ENCODE measurements around the gene PCSK9. TPM values are rescaled to one million over a fixed set of nuclear protein-coding genes. Genes with fewer than 3 reads are reported as not detected.

The PCSK9 gene
- total and polyA plus RNA-seq, 4 donors, result 10.8 to 112 (median 58.5) TPM

GRCh38 chr1:54989968-54990810, 49.2 kb upstream of the PCSK9 start:
- Histone ChIP-seq H3K9me3 (ENCODE audit: control insufficient read depth in 4 of 4, low read length in 3 of 4) (no peaks in the 10 kb centered on the region), H3K4me1 (ENCODE audit: control insufficient read depth in 4 of 4, insufficient read depth in 4 of 4, low read length in 3 of 4) (no peaks in the 10 kb centered on the region), H3K27ac (ENCODE audit: low read depth in 1 of 2, low read length in 2 of 2) (no peak overlapping the region), H3K9ac (ENCODE audit: low read depth in 1 of 2, low read length in 2 of 2) (no peak overlapping the region), H3K4me3 (ENCODE audit: low read depth in 1 of 3, low read length in 3 of 3) (no peak overlapping the region), H3K36me3 (ENCODE audit: control insufficient read depth in 4 of 4, insufficient read depth in 3 of 4, low read depth in 1 of 4, low read length in 3 of 4) (no peaks in the 10 kb centered on the region), H3K27me3 (ENCODE audit: control insufficient read depth in 4 of 4, insufficient read depth in 4 of 4, low read length in 3 of 4) (no peaks in the 10 kb centered on the region)
- WGBS, result 72% methylated on average over 13 of the region's 13 CpGs
- DNase-seq (ENCODE audit: low spot score), result no peak
- TF ChIP-seq RAD21 (IDR thresholded peaks at IDR 0.05) (no peak), MAX (IDR thresholded peaks at IDR 0.05) (no peak), EGR1 (IDR thresholded peaks at IDR 0.05; ENCODE audit: low read depth in 2 of 2) (no peak), RXRA (IDR thresholded peaks at IDR 0.05) (no peak), FOXA1 (IDR thresholded peaks at IDR 0.05) (no peak), TAF1 (conservative IDR thresholded peaks at IDR 0.05) (no peak), FOXA2 (IDR thresholded peaks at IDR 0.05) (no peak), GABPA (IDR thresholded peaks at IDR 0.05 in 1 of 2, conservative IDR thresholded peaks at IDR 0.05 in 1 of 2) (no peak), SP1 (IDR thresholded peaks at IDR 0.05) (no peak), YY1 (IDR thresholded peaks at IDR 0.05) (no peak)

GRCh38 chr1:54990916-54991315, 48.4 kb upstream of the PCSK9 start:
- H3K4me3 ChIP-seq (ENCODE audit: low read depth in 1 of 3, low read length in 3 of 3), result no peak overlapping the region
- no peak overlapping the region for H3K9ac ChIP-seq (ENCODE audit: low read depth in 1 of 2, low read length in 2 of 2)
- no peaks in the 10 kb centered on the region for H3K9me3 ChIP-seq (ENCODE audit: control insufficient read depth in 4 of 4, low read length in 3 of 4)
- 76% methylated on average over 4 of the region's 4 CpGs for WGBS
- H3K27me3 ChIP-seq (ENCODE audit: control insufficient read depth in 4 of 4, insufficient read depth in 4 of 4, low read length in 3 of 4), result no peaks in the 10 kb centered on the region
- no peaks in the 10 kb centered on the region for H3K4me1 ChIP-seq (ENCODE audit: control insufficient read depth in 4 of 4, insufficient read depth in 4 of 4, low read length in 3 of 4)
- H3K27ac ChIP-seq (ENCODE audit: low read depth in 1 of 2, low read length in 2 of 2), result no peak overlapping the region
- TF ChIP-seq ZBTB33 (IDR thresholded peaks at IDR 0.05), result no peak
- TF ChIP-seq REST (IDR thresholded peaks at IDR 0.05), result no peak
- no peak for TF ChIP-seq HNF4A (conservative IDR thresholded peaks at IDR 0.05)
- no peak for TF ChIP-seq JUND (IDR thresholded peaks at IDR 0.05)
- no peaks in the 10 kb centered on the region for H3K36me3 ChIP-seq (ENCODE audit: control insufficient read depth in 4 of 4, insufficient read depth in 3 of 4, low read depth in 1 of 4, low read length in 3 of 4)
- no peak for DNase-seq (ENCODE audit: low spot score)

Measured in liver (tissue), 9 donors.